ENCODE data around the gene RENBP.

RENBP gene

GRCh38 chrX:153961292-153961691, 16.8 kb upstream of the RENBP start (continued):
- TF ChIP-seq, protein P1, sequence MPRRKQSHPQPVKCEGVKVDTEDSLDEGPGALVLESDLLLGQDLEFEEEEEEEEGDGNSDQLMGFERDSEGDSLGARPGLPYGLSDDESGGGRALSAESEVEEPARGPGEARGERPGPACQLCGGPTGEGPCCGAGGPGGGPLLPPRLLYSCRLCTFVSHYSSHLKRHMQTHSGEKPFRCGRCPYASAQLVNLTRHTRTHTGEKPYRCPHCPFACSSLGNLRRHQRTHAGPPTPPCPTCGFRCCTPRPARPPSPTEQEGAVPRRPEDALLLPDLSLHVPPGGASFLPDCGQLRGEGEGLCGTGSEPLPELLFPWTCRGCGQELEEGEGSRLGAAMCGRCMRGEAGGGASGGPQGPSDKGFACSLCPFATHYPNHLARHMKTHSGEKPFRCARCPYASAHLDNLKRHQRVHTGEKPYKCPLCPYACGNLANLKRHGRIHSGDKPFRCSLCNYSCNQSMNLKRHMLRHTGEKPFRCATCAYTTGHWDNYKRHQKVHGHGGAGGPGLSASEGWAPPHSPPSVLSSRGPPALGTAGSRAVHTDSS (tag by site-specific recombination; IDR thresholded peaks at IDR 0.05), result no peak
- TF ChIP-seq ZNF366 (tag by site-specific recombination; conservative IDR thresholded peaks at IDR 0.05), result no peak
- no peak for TF ChIP-seq ZNF530 (tag by site-specific recombination; IDR thresholded peaks at IDR 0.05; ENCODE audit: low read depth)
- TF ChIP-seq ZNF518A (tag by site-specific recombination; conservative IDR thresholded peaks at IDR 0.05; ENCODE audit: low read depth), result no peak
- no peak for TF ChIP-seq ZNF214 (tag by site-specific recombination; IDR thresholded peaks at IDR 0.05; ENCODE audit: borderline replicate concordance)
- TF ChIP-seq ZNF747 (tag by site-specific recombination; IDR thresholded peaks at IDR 0.05), result no peak
- no peak for TF ChIP-seq PRDM1 (tag by site-specific recombination; IDR thresholded peaks at IDR 0.05)
- TF ChIP-seq ZNF555 (tag by site-specific recombination; conservative IDR thresholded peaks at IDR 0.05), result no peak

DNA sequence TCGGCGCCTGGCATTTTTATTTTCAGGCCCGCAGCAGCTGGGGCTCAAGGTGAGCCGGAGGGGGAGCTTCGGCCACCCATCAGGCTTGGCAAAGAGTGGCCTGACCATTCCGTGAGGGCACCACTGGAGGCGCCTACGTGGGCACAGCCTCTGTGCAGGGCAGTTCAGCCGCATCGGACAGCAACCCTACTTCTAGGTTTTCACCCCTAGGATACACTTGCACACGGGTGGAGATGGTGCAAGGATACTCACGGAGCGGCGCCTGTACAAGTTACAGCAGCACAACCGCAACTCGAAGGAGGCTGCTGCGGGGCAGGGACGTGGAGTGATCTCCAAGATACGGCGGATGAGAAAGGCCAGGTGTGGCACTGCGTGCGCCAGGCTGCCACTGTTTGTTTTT, 16.3 kb upstream of the RENBP start:
- Histone ChIP-seq H3K4me3 (ENCODE audit: low read depth, low read length) (no peak overlapping the region), H3K4me1 (ENCODE audit: control insufficient read depth, insufficient read depth, low read length) (no peaks in the 10 kb centered on the region), H3K36me3 (ENCODE audit: control insufficient read depth in 2 of 2, insufficient read depth in 1 of 2, low read length in 2 of 2) (peaks cover 39 to 100% of the 10 kb centered on the region in 2 experiments), H3K9me3 (ENCODE audit: control insufficient read depth, insufficient read depth, low read depth, low read length) (no peaks in the 10 kb centered on the region), H3K27ac (ENCODE audit: extremely low read depth, low read depth, low read length) (no peak overlapping the region)
- ChIA-PET CTCF (interaction anchor here (0.5 to 2.0 kb wide), 4 partner anchors 8 to 1002 kb away, joined by 3 to 10 read pairs (median 4); partner anchors contain the start of gene DUSP9), POLR2A (interaction anchor here (2.0 kb wide), 1 partner anchor 10 kb away, joined by 13 read pairs; the partner anchor contains the start of gene HCFC1)
- TF ChIP-seq TRIM28 (IDR thresholded peaks at IDR 0.05; ENCODE audit: borderline replicate concordance, low read length) (no peak), ZNF510 (tag by site-specific recombination; IDR thresholded peaks at IDR 0.05; ENCODE audit: insufficient replicate concordance) (no peak), ZXDB (tag by site-specific recombination; IDR thresholded peaks at IDR 0.05) (no peak), KLF16 (tag by site-specific recombination; IDR thresholded peaks at IDR 0.05) (no peak), ZNF707 (tag by site-specific recombination; IDR thresholded peaks at IDR 0.05) (no peak), ZFHX2 (tag by site-specific recombination; conservative IDR thresholded peaks at IDR 0.05) (no peak), ZNF610 (tag by site-specific recombination; IDR thresholded peaks at IDR 0.05; ENCODE audit: borderline replicate concordance) (no peak), ZNF660 (tag by site-specific recombination; IDR thresholded peaks at IDR 0.05) (no peak), ZNF362 (tag by site-specific recombination; IDR thresholded peaks at IDR 0.05) (no peak), ZNF521 (tag by site-specific recombination; IDR thresholded peaks at IDR 0.05) (no peak), SP7 (tag by site-specific recombination; IDR thresholded peaks at IDR 0.05) (no peak), ZNF394 (tag by site-specific recombination; IDR thresholded peaks at IDR 0.05; ENCODE audit: borderline replicate concordance) (no peak), ZNF324 (tag by site-specific recombination; IDR thresholded peaks at IDR 0.05) (no peak), KLF8 (tag by site-specific recombination; IDR thresholded peaks at IDR 0.05) (no peak)
- TF ChIP-seq, protein P2, sequence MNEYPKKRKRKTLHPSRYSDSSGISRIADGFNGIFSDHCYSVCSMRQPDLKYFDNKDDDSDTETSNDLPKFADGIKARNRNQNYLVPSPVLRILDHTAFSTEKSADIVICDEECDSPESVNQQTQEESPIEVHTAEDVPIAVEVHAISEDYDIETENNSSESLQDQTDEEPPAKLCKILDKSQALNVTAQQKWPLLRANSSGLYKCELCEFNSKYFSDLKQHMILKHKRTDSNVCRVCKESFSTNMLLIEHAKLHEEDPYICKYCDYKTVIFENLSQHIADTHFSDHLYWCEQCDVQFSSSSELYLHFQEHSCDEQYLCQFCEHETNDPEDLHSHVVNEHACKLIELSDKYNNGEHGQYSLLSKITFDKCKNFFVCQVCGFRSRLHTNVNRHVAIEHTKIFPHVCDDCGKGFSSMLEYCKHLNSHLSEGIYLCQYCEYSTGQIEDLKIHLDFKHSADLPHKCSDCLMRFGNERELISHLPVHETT (tag by site-specific recombination; IDR thresholded peaks at IDR 0.05), result no peak
- TF ChIP-seq, protein P3, sequence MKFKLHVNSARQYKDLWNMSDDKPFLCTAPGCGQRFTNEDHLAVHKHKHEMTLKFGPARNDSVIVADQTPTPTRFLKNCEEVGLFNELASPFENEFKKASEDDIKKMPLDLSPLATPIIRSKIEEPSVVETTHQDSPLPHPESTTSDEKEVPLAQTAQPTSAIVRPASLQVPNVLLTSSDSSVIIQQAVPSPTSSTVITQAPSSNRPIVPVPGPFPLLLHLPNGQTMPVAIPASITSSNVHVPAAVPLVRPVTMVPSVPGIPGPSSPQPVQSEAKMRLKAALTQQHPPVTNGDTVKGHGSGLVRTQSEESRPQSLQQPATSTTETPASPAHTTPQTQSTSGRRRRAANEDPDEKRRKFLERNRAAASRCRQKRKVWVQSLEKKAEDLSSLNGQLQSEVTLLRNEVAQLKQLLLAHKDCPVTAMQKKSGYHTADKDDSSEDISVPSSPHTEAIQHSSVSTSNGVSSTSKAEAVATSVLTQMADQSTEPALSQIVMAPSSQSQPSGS (tag by site-specific recombination; IDR thresholded peaks at IDR 0.05; ENCODE audit: low read depth), result no peak
